Measurements from ENCODE around the gene ANK3.

The ANK3 gene

DNA sequence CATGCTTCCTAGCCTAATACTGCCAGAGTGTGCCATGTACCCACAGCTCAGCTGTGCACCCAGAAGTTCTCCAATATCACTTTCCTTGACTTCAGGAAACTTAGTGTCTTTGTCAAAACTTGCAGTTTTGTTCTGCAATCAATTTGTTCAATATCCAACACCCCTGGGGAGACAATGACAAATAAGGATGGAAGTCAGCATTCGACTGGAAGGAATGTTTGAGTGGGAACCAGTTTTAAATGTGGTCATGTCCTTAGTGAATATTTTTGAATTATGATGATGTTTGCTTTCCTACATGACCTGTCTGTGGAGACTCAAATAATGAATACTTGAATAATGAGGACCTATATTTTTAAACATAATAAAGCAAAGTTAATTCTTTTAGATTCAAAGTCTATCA lies 112.0 kb downstream of the ANK3 start:
- DNase-seq (ENCODE audit: low spot score): no peak

- DNase-seq (ENCODE audit: low spot score): no peak
These were observed 113.4 kb downstream of the ANK3 start for GRCh38 chr10:60276232-60276631.

- no peak for DNase-seq (ENCODE audit: low spot score)
These were observed 118.2 kb downstream of the ANK3 start for GRCh38 chr10:60271319-60272040.

- no peak for DNase-seq (ENCODE audit: low spot score)
These were observed 119.2 kb downstream of the ANK3 start for GRCh38 chr10:60270426-60270825.

DNA sequence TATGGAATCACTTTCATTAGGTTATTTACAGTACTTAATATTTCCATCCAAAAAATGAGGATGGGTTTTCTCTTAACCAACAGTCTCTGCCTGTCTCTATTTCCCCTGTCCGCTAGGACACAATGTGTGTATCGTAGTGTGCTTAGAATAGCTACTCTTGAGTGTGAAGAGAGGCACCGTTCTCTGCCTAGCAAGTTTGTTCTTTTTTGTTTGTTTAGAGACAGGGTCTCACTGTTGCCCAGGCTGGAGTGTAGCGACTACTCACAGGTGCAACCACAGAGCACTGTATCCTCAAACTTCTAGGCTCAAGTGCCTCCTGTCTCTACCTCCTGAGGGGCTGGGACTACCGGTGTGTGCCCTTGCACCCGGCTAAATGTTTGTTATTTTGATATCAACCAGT lies 121.9 kb downstream of the ANK3 start:
- no peak for DNase-seq (ENCODE audit: low spot score)

GRCh38 chr10:60266513-60266912 lies 123.2 kb downstream of the ANK3 start:
- DNase-seq (ENCODE audit: low spot score): no peak

DNA sequence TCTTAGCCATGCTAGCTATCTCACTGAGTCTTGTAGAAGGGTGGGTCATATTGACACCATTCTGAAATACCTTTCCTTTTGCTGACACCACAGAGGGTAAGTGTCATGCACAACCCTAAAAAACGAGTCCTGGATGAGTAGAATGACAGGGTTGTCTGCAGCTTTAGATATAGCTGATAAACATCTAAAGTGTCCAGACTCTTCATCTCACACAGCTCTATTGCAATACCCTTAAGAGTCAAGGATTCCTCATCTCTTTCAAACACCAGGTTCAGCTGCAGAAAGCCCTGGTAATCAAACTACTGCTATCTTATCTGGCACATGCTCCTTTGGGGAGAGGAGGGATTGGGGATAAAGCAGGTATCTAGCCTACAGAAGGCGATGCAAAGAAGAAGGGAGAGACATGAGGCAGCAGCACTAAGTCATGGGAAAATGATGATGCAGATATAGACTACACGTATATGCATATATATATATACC lies 127.0 kb downstream of the ANK3 start:
- DNase-seq (ENCODE audit: low spot score): no peak

GRCh38 chr10:60260321-60260720 lies 129.4 kb downstream of the ANK3 start:
- no peak for DNase-seq (ENCODE audit: low spot score)

DNA sequence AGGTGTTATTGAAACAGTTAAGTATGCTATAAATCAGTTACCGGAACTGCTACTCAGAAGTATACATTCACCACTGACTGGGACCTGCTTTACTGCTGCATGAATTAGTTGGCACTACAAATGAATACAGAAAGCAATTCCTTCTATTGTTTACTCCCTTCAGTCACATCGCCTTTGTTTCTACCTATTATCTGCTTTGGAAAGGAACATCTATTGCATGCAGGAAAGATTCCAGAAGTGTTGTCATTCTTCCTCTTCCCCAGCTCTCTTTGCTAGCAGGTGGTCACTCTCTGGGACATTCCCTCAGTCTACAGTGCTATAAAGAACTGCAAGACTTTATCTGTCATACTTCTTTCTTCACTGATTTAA lies 131.3 kb downstream of the ANK3 start:
- DNase-seq (ENCODE audit: low spot score): no peak

DNA sequence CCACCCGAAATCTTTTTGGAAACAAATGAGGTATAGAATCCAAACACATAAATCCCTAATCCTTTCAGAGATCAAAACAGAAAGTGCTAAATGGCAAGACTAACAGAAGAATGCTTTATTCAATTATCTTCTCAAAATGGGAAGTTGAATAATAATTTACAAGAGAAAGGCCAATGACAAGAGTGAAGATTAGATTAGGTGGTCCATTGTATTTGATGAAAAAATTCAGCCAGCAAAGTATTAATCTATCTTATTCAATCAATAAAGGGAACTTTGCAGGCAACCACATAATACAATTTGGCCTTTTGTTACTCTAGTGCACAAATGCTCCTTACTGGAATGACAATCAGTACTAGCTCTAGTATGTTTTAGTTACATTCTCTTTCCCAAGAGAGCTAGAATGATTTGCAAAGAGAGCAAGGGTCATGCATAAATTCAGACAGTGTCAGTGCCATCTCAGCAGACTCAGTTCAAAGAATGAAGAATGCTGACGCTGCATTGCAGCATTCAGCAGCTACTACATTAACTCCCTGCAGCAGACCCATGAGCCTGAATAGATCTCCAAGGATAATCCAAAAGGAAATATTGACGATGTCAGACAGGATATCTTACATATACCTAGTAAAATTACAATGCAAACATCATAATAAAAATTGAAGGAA lies 131.8 kb downstream of the ANK3 start:
- no peak for DNase-seq (ENCODE audit: low spot score)

- DNase-seq (ENCODE audit: low spot score): no peak
These were observed 134.9 kb downstream of the ANK3 start for GRCh38 chr10:60254776-60255175.

- DNase-seq (ENCODE audit: low spot score): no peak
These were observed 136.2 kb downstream of the ANK3 start for GRCh38 chr10:60253484-60253883.

DNA sequence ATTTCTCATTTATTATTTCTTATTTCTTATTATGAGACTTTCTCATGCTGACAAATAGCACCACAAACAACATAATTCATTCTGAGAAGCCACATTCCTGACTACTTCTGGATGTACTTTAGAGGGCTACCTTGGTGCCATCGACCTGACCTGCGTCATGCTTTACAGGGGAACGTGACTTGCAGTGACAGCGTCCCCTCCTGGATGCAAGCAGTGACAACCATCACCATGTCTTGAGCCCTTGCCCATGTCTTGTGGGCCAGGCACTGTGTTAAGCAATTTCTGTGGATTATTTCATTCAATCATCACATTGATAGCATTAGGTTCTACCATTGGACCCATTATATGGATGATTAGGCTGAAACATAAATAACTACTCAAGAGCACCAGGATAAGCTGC lies 137.0 kb downstream of the ANK3 start:
- DNase-seq (ENCODE audit: low spot score): no peak

DNA sequence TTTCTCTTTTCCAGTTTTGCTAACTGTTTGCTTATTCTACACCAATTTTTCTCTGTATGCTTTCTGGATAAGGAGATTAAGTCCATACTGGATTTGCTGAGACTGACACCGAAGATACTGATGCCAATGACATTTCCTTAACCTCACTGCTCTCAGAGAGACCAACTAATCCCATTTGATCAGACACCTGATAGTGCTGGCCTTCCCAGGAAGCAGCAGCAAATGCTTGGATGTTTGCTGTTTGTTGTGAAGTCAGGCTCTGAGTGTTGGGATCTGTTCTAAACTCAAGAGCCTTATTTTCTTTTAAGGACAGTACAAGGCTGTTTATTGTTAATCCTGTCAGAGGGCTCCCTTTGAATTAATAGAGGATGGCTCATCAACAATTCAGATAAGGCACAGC lies 143.3 kb downstream of the ANK3 start:
- DNase-seq (ENCODE audit: low spot score): no peak

DNA sequence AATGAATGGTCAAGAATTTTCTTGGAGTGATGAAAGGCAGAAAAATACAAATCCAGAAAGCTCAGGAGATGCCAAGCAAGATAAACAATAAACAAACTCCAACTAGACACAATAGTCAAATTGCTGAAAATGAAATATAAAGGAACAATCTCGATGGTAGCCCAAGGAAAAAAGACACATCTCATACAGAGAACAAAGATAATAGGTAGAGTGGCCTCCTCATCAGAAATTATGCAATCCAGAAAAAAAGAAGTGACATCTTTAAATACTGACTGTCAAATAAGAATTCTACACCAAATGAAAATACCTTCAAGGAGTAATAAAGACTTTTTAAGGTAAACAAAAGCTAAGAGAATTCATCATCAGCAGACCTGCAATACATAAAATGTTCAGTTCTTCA lies 150.4 kb downstream of the ANK3 start:
- DNase-seq (ENCODE audit: low spot score): no peak

DNA sequence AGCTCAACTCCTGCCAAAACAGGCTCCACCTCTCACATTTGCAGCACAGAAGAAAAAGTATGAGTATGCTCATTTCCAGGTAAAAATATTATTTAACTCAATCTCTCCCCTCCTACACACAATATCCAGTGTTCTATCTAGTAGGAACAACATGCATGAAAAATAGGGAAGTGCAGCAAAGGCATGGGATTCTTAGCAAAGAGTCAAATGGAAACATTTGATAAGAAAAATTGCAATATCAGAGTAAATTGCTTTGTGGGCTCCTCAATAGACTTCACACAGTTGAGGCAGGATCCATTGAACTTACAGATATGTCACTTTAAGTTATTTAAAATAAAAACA lies 150.9 kb downstream of the ANK3 start:
- no peak for DNase-seq (ENCODE audit: low spot score)

DNA sequence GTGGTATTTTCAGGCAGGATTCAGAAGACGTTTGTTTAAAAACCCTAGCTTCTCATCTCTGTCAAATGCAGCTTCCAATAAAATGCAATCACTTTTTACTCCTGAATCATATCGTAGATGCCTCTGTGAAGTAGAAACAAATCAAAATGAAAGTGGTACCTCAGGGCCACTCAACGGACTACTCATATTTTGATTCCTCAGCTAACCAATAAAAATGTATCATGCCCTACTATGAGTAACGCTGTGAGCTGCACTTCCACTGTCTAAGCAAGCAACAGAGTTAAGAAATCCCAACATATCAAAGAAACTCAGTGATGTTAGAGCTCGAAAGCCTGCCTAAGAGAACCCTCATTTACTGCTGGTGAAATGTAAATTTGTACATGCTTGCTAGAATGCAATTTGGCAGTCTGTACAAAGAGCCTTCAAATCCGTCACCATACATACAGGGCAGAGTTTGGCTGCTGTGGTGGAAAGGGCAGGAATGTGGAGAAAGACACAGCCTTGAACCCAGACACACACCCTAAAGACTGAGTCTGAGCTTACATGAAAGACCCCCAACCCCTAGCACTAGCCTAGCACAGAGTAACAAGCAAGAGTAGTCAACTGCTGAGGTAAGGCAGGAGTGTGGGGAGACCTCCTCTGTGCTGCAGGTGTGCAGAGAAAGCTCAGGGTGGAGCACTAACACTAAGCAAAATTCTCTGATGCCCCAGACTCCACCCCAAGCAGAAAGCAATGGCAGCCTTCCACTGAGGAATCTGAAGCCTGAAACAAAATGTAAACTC lies 151.5 kb downstream of the ANK3 start:
- no peak for DNase-seq (ENCODE audit: low spot score)

DNA sequence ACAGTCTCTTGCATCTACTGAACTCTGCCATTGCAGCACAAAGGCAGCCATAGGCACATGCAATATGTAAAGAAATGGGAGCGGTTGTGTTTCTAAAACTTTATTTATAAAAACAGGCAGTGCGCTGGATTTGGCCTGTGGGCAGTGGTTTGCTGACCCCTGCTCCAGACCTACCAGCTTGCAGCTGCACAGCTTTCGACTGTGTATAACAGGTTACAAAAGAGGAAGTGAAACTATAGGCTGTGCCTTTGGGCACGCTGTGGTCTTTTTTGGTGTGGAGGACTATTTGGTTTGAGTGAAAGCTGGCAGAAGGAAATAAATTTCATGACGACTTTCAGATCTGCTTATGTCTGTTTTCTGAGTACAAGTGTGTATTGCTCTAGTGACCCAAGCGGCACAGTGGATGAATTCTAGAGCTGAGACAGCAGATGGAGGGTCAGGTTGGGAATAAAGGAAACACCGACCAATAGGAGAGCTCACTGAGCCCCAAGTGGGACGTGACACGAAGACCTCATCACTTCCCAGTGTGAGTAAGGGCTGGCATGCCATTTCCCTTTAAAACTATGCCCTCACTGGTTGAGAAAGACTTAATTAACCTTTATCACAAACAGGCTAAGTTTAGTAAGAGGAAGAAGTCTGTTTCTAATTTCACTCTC lies 152.7 kb downstream of the ANK3 start:
- DNase-seq (ENCODE audit: low spot score): peak; percentile 14

DNA sequence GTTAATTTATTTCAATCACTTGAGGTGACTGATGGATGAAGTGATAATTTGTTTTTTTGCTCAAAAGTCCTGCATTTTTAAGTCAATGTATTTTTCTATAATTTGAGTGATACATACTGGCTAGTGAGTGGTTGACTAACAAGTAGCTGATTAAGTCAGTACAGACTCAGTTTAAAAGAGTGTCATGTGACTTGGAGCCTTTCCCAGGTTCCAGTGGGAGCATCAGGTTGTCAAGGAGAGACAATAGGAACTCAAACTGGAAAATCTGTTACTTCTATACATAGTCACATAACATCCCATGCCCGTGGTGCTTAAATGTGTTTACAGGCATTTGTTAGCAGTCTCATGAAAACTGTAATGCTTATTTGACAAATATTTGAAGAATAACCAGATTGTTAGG lies 154.7 kb downstream of the ANK3 start:
- DNase-seq (ENCODE audit: low spot score): no peak

GRCh38 chr10:60234551-60234950 lies 155.1 kb downstream of the ANK3 start:
- no peak for DNase-seq (ENCODE audit: low spot score)

- DNase-seq (ENCODE audit: low spot score): no peak
These were observed 158.8 kb downstream of the ANK3 start for GRCh38 chr10:60230892-60231291.

GRCh38 chr10:60224066-60224705 lies 165.5 kb downstream of the ANK3 start:
- DNase-seq (ENCODE audit: low spot score): no peak

Data from CD4-positive, alpha-beta T cell treated with Interleukin-15 for 4 hours (primary cell).